Brain pericyte (primary cell): Measurements from ENCODE around the gene EDDM13.
"Not testable (repeated sequence)": the region's sequence is repeated elsewhere in the genome, so short reads cannot be mapped to it uniquely, and the experiment has no call there.

ENCODE experiments used
- DNase-seq: peaks from one replicate; pipeline ENCODE4 v3.0.0-alpha.2; 2012; ENCODE audit warnings: low read depth, low spot score

The EDDM13 gene

DNA sequence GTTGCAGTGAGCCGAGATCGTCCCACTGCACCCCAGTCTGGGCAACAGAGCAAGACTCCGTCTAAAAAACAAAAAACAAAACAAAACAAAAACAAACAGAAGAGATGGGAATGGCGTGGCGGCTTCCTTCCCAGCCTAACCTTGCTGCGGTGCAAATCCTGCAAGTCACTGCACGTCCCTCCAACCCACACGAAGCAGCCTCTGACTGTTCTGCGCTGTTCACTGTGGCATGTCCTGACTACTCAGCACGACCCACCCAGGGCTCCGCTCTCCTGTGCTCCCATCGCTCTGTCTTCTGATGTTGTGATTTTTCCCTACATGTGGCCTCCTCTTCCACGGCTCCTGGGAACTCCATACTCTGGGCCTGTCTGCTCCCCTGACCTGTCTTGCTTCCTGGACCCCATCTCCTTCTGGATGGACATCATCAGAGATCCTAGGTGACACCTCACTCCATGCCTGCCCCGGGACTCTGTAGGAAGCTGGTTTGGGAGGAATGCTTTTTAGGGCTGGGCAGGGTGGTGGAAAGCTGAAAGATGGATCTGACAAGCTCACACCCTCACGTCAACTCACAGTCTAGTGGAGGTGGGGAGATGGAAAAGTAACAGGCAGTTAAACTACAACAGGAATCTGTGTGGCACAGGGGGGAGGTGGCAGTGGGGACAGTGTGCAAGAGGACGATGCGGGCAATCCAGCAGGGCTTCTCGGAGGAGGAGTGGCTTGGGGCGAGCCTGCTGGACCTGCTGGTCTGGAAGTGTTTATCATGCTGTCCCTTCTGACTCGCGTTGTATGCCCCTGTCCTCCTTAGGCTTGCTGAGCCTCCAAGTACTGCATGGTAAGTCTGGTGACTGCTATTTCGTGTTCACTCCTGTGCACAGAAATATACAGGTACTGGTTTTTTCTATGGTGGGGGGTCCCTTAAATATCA lies 23.2 kb downstream of the EDDM13 start:
- no peak for DNase-seq

DNA sequence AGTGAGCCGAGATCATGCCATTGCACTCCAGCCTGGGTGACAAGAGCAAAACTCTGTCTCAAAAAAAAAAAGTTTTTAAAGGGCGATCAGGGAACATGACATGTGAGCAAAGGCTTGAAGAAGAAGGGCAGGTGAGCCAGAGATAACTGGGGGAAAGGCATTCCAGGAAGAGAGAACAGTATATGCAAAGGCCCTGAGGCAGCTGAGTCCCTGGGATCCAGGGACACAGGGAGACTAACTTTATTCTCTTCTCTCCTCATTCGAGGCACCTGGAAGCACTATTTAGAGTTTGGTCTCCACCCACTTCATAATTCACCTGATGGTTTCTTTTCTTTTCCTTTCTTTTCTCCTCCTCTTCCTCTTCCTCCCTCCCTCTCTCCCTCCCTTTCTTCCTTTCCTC lies 24.5 kb downstream of the EDDM13 start:
- no peak for DNase-seq

DNA sequence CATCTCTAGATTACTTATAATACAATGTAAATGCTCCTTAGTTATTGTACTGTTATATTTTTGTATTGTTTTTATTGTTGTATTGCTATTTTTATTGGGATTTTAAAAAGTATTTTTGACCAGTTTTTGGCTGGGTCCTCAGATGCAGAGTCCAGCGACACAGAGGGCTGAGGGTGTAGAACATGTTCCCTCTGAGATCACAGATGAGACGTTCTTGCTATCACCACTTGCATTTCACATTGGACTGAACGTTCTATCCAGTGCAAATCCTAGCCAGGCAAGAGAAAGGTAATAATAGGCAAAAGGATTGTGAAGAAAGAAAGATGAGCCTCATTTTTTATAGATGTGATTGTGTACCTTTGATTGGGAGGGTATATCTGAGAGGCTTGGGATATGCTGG lies 27.1 kb downstream of the EDDM13 start:
- DNase-seq = no peak

DNA sequence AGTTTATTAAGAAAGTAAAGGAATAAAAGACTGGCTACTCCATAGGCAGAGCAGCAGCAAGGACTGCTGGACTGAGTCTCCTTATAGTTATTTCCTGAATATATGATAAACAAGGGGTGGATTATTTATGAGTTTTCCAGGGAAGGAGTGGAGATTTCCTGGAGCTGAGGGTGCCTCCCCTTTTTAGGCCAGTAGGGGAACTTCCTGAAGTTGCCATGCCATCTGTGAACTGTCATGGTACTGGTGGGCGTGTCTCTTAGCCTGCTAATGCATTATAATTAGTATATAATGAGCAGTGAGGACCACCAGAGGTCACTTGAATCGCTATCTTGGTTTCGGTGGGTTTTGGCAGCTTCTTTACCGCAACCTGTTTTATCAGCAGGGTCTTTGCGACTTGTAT lies 28.6 kb downstream of the EDDM13 start:
- no peak for DNase-seq

DNA sequence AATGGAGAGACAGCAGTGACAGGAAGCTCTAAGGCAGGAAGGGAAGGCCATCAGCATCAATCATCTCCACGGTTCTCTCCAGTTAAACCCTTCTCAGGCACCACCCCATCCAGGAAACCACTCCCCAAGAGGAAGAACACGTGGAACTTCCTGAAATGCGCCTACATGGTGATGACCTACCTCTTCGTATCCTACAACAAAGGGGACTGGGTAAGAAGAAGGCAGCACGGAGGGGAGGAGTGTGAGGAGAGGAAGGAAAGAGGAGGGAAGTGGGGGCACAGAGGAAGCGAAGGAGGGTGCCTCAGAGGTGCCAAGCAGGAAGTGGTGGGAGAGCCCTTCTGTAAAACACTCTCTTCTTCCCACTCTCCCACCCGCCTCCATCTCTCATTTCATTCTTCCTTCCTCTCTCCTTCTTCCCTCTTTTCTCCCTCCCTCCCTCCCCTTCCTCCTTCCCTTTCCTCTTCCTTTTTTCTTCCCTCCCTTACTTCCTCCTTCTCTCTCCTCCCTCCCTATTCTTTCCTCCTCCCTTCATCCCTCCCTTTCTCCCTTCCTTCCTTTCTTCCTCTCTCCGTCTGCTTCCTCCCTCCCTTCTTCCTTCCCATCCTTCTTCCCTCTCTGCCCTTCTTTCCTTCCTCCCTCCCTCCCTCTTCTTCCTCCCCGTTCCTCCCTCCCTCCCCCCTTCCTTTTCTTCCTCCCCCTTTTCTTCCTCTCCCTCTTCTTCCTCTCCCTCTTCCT lies 29.5 kb downstream of the EDDM13 start:
- no peak for DNase-seq

DNA sequence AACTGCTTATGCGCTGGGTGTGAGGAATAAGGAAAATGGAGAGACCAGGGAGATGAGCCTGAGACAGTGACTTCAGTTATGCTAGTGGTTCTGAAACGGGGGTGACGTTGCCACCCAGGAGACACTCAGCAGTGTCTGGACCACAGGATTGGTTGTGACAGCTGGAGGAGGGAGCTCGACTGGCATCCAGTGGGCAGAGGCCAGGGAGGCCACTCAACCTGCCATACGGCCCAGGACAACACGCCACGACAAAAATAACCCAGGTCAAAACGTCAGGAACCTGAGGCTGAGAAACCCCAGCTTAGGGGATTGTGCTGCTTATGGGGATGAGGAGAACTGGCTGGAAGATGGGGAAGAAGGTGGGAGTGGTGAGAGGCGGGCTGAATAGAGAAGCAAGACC lies 31.7 kb downstream of the EDDM13 start:
- DNase-seq = no peak

DNA sequence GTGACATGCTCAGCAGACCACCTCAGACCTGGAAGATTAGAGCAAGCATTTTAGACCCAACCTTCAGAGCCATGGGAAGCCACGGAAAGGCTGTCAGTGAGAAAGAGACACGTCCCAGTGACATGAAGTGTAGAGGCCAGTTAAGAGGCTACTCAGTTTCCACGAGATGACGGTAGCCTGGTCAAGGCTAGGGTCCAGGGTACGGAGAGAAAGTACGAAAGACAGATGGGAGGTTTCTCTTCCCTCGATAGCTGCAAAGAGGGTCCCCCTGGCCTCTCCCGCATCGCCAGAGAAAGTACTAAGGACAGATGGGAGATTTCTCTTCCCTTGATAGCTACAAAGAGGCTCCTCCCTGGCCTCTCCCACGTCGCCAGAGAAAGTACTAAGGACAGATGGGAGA lies 33.5 kb downstream of the EDDM13 start:
- DNase-seq = no peak

DNA sequence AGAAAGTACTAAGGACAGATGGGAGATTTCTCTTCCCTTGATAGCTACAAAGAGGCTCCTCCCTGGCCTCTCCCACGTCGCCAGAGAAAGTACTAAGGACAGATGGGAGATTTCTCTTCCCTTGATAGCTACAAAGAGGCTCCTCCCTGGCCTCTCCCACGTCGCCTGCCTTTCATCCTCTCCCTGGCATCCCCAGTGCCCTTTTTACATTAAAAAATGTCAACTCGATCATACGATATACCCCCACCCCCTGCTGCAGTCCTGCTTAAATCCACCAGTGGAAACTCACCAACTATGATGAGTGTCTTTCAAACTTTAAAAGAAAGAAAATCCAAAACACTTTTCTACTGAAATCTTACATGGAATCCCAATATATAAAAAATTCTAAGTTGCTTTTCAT lies 34.5 kb downstream of the EDDM13 start:
- not testable (repeated sequence) for DNase-seq

DNA sequence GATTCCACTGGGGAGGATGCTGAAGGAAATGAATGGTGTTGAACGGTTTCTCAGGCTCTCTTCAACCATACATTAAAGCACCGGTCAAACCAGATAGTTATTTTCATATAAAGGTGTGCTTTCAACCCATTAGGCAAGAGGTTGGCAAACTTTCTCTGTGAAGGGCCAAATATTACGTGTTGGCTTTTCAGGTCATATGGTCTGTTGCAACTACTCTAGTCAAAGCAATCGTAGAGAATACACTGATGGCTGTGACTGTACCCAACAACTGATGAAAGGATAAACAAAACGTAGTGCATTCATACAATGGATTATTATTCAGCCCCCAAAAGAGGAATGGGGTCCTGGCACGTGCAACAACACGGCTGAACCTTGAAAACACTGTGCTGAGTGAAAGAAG lies 36.2 kb downstream of the EDDM13 start:
- DNase-seq = no peak

DNA sequence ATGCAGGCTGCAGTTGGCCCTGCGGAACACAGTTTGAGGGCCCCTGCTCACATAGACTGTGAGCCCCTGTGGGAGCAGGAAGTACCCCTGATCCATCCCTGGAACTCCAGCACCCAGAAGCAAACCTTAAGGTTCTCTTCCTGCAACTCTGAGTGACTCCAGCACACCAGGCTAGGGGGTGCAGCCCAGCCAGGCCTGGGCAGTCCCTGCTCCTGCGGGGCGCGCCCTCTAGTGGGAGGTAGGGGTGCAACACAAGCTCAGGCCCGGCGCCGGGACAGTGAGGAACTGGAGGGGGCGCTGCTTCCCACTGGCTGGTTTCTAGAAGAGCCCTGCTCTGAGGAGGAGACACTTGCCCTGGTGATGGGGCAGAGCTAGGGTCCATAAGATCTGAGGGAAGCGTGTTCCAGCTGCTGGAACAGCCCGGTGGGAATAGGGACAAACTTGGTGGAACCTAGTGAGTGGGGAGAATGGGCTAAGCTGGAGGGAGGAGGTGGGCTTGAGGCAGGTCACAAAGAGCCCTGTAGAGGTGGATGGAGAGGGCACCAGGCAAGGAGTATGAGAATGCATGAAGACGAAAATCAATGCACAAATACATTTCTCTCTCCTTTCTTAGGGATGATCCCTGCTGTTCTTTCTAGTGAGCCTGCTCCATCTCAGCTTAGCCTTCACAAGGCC lies 37.1 kb downstream of the EDDM13 start:
- no peak for DNase-seq

DNA sequence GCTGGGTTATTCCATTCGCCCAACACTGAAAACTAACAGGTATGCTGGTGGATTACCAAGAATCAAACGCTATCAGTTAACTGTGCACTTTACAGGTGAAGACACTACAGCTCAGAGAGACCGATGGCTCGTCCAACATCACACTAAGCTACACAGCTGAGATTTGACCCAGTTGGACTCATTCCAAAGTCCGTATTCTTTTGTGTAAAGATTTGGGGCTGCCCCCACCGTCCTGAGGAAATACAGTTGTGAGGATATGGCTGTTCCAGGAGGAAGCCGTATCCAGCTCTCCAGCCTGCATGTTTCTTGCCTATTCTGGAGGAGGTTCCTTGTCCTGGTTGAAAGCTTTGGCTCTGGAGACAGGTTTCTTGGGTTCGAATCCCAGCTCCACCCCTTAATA lies 37.9 kb downstream of the EDDM13 start:
- DNase-seq = no peak

DNA sequence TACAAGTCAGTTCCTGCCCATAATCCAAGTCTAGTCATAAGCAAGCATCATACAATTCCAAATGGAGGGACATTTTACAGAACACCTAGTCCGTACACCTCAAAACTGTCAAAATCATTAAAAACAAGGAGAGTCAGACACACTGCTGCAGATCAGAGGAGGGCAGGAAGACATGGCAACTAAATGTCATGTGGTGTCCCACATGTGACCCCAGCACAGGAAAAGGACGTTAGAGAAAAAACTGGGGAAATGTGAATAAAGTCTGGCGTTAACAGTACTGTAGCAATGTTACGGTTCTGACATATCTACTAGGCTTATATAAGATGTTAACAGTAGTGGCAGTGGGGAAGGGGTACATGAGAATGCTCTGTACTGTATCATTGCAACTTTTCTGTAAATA lies 39.8 kb downstream of the EDDM13 start:
- no peak for DNase-seq

DNA sequence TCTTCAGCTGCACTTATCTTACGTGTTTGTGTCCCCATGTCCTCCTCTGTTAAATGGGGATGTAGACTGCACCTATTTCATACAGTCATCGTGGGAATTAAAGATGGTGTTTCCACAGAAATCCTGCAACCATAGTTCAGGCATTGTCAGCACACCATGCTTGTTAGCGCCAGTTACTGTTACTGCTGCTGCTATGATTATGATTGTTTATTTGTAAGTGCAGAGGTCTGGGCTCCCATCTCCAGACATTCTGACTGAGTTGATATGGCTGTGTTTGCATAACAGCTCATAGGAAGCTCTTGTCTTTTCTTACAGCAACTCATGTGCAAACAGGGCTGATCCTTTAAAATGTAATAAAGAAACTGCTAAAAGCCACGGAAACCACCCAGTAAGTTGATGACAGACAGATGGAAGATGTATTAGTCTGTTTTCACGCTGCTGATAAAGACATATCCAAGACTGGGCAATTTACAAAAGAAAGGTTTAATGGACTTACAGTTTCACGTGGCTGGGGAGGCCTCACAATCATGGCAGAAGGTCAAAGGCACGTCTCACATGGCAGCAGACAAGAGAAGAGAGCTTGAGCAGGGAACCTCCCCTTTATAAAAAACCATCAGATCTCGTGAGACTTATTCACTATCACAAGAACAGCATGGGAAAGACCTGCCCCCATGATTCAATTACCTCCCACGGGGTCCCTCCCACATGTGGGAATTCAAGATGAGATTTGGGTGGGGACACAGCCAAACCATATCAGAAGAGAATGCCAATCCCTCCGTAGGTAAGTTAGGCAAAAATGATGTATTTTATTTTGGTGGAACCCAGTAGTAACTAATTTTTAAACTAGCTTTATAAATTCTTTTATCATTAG lies 40.5 kb downstream of the EDDM13 start:
- no peak for DNase-seq

DNA sequence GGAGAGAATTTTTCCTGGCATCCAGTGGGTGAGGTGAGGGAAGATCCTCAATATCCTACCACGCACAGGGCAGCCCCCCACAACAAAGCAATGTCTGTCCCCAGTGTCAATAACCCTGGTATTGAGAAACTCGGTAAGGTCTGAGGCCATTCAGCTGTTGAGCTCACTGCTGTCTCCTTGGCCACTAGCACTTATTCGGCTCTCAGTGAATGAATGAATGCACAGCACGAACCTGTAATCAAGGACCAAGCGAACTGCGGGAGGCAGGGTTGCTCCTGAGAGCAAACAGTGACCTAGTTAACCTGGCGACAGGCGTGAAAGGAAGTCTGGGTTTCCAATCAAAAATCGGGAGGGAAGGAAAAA lies 41.5 kb downstream of the EDDM13 start:
- no peak for DNase-seq

DNA sequence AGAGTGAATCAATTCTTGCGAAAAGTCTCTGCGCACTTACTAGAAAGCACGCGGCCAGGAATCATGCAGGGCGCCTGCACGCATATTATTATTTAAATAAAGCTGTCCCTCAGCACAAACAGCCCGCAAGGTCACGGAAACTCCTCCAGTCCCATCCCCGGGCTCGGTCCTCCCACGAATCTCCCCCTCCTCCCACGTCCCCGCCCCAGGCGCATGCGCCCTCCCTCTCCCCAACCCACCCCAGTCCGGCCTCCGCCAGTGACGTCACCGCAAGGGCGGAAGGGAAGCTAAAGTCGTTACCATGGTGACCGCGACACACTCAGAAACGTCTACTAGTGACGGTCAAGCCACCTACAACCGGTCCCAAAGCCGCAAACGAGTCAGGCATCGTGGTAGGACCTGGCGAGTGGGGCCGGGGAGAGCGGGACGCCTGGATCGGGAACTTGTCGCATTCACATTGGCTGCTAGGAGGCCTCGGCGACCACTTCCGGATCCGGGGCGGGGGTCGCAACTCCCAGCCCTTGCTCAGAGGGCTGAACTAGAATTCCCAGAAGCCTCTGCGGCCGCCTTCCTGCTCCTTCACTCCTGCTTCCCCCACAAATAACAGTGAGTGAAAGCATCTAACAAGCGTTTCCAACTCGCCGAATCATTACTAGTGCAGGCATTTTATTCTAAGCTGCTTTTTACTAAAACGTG lies 42.0 kb downstream of the EDDM13 start, which contains the start of gene ZSCAN5A:
Gene ZSCAN5A (minus strand): TSS at position 459 of the 696 bp plus-strand sequence. CDS start 89,793 bp downstream, outside the sequence.
- peak; percentile 91 for DNase-seq

DNA sequence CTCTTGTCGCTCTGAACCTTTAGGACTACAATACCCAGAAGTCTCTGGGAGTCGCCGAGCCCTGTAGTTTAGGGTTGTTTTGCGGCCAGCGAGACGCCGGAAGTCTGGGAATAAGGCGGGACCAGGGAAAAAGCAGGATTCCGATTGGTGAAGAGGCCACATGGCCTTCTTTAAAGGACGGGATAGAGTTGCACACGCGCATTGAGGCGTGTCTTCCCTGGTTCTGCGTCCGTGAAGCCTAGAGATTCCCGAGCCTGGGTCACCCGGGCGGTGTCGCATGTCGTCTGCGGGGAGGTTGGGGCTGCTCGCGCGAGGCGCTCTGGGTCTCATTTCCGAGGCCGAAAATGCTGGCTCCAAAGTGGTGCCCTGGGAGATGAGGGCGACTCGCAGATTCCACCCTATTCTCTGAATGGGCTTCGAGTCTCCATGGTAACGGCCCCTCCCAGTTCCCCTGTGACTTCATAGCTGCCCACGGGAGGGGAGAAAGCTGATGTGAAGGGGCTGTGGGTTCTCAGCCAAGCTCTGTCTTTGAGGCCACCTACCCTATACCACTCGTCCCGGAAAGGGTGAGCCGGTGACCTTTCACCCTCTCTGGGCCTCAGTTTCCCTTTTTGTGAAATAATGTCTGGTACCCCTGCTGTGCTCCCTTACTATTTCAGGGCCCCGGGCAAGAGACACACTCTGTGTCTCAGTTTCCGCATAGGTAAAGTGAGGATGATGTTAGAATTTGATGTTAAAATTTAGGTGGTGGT lies 42.7 kb downstream of the EDDM13 start:
- DNase-seq = peak; percentile 96

DNA sequence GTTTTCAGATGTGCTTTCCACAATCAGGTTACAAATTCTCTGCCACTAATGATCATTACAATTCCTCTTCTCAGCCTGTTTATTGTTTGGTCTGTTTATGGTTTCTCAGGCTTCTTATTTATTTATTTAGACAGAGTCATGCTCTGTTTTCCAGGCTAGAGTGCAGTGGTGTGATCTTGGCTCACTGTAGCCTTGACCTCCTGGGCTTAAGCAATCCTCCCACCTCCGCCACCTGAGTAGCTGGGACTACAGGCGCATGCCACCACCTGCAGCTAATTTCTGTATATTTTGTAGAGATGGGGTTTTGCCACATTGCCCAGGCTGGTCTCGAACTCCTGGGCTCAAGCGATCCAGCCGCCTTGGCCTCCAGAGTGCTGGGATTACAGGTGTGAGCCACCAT lies 44.2 kb downstream of the EDDM13 start:
- DNase-seq = no peak

DNA sequence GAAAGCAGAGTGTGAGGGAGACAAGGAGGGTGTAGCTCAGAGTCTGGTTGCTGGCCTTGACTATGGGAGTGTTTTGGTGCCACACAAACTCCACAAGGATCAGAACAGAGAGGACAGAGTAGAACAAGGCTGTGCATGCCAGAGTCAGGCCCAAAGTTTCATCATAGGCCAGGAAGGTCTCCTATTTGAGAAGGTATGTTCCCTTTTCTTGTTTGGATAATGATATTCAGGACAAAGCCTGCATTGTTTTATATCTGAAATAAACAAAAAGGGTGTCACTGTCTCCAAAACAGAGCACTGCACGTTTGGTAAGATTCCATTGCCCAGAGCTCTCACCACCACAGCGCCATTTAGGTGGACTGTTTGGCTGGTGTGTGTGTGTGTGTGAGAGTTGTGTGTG lies 45.2 kb downstream of the EDDM13 start:
- no peak for DNase-seq

DNA sequence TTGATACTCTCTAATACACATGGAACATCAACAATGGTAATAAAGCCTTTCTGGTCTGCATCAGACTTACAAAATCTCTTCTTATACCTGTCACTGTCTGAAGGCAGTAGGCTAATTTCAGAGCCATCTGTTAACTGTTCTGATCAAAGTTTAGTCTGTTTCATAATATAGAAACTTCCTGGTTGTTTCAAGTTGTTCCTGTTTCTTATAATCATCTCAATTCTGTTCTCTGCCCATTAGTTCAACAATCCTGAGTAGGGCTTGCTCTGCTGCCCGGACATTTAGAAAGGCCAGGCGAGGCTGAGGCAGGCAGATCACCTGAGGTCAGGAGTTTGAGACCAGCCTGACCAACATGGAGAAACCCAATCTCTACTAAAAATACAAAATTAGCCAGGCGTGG lies 47.4 kb downstream of the EDDM13 start:
- no peak for DNase-seq
